HepG2 (cell line): Measurements from ENCODE around the gene PEMT. TPM values are rescaled to one million over a fixed set of nuclear protein-coding genes. Genes with fewer than 3 reads are reported as not detected.

Source experiments
- ARID3A ChIP-seq: IDR thresholded peaks from 2 replicates; pipeline ENCODE4 v1.6.1; 2012; ENCODE audit warnings: low read depth, low read length, improper control_type of control experiment
- ATF5 ChIP-seq: sonication (generic); formaldehyde crosslinking; IDR thresholded peaks from 2 replicates; pipeline ENCODE4 v1.4.0; 2020; ENCODE audit warnings: mild to moderate bottlenecking, low read depth, missing genetic modification reagents
- CAMTA2 ChIP-seq: sonication (generic); formaldehyde crosslinking; IDR thresholded peaks from 2 replicates; pipeline ENCODE4 v1.4.0; 2020; ENCODE audit warnings: mild to moderate bottlenecking, missing genetic modification reagents, borderline replicate concordance
- CBX1 ChIP-seq: IDR thresholded peaks from one replicate; pipeline ENCODE4 v1.6.1; 2016; ENCODE audit warnings: antibody characterized with exemption, low read depth
- E2F2 ChIP-seq: sonication (generic); formaldehyde crosslinking; IDR thresholded peaks from 2 replicates; pipeline ENCODE4 v1.4.0; 2020; ENCODE audit warnings: missing genetic modification reagents, borderline replicate concordance
- ETV6 ChIP-seq: sonication (generic); formaldehyde crosslinking; conservative IDR thresholded peaks from 2 replicates; pipeline ENCODE4 v1.4.0; 2020; ENCODE audit warnings: missing genetic modification reagents
- GZF1 ChIP-seq: sonication (generic); formaldehyde crosslinking; IDR thresholded peaks from 2 replicates; pipeline ENCODE4 v1.5.1; 2020; ENCODE audit warnings: mild to moderate bottlenecking, missing genetic modification reagents
- NFIB ChIP-seq: sonication (generic); formaldehyde crosslinking; IDR thresholded peaks from 2 replicates; pipeline ENCODE4 v1.9.0; 2021; ENCODE audit warnings: missing genetic modification reagents, mild to moderate bottlenecking, borderline replicate concordance
- PAXIP1 ChIP-seq: sonication (generic); formaldehyde crosslinking; conservative IDR thresholded peaks from 2 replicates; pipeline ENCODE4 v1.4.0; 2020; ENCODE audit warnings: mild to moderate bottlenecking, missing genetic modification reagents, moderate library complexity
- POLR2G ChIP-seq: fragments of 200-400 bp; formaldehyde crosslinking; IDR thresholded peaks from 2 replicates; pipeline ENCODE4 v1.6.1; 2018; ENCODE audit warnings: mild to moderate bottlenecking, low read depth, low read length, moderate library complexity
- ZBTB2 ChIP-seq: sonication (generic); formaldehyde crosslinking; IDR thresholded peaks from 2 replicates; pipeline ENCODE4 v1.8.0; 2022; ENCODE audit warnings: low read depth, missing genetic modification reagents
- ZBTB8A ChIP-seq: sonication (generic); formaldehyde crosslinking; IDR thresholded peaks from 2 replicates; pipeline ENCODE4 v1.4.0; 2020; ENCODE audit warnings: mild to moderate bottlenecking, low read depth, missing genetic modification reagents, borderline replicate concordance
- ZEB1 ChIP-seq: IDR thresholded peaks from 2 replicates; pipeline ENCODE4 v1.6.1; 2012; ENCODE audit warnings: mild to moderate bottlenecking, low read depth, inconsistent platforms; ENCODE audit not compliant: insufficient replicate concordance
- ZFP37 ChIP-seq: sonication (generic); formaldehyde crosslinking; IDR thresholded peaks from 2 replicates; pipeline ENCODE4 v1.4.0; 2020; ENCODE audit warnings: missing genetic modification reagents, borderline replicate concordance
- ZNF264 ChIP-seq: sonication (generic); formaldehyde crosslinking; IDR thresholded peaks from 2 replicates; pipeline ENCODE4 v1.4.0; 2020; ENCODE audit warnings: missing genetic modification reagents
- ZNF550 ChIP-seq: sonication (generic); formaldehyde crosslinking; IDR thresholded peaks from 2 replicates; pipeline ENCODE4 v1.4.0; 2020; ENCODE audit warnings: mild to moderate bottlenecking, missing genetic modification reagents, borderline replicate concordance
- ZNF570 ChIP-seq: sonication (generic); formaldehyde crosslinking; IDR thresholded peaks from 2 replicates; pipeline ENCODE4 v1.4.0; 2020; ENCODE audit warnings: mild to moderate bottlenecking, missing genetic modification reagents, borderline replicate concordance
- ZNF615 ChIP-seq: sonication (generic); formaldehyde crosslinking; IDR thresholded peaks from 2 replicates; pipeline ENCODE4 v1.5.0; 2020; ENCODE audit warnings: mild to moderate bottlenecking, missing genetic modification reagents, borderline replicate concordance
- ZNF788 ChIP-seq: sonication (generic); formaldehyde crosslinking; IDR thresholded peaks from 2 replicates; pipeline ENCODE4 v1.5.0; 2020; ENCODE audit warnings: mild to moderate bottlenecking, missing genetic modification reagents, borderline replicate concordance
- ZSCAN29 ChIP-seq: sonication (generic); formaldehyde crosslinking; conservative IDR thresholded peaks from 2 replicates; pipeline ENCODE4 v1.4.0; 2020; ENCODE audit warnings: mild to moderate bottlenecking, missing genetic modification reagents
- polyA plus RNA-seq, 8 experiments: library from polyadenylated mRNA; depleted of rRNA in 3 of 8; stranded (reverse) in 7 of 8; unstranded in 1 of 8; fragments of >200 nt; fragmentation: Illumina TruSeq in 4 of 8; extraction: Trizol in 4 of 8; gene quantifications; 2 replicates each; pipeline versions ENCODE4 v1.2.1 to v1.2.3, GENCODE V29; 2011 to 2016; ENCODE audit warnings: low read depth in 4 of 8, missing spikeins in 1 of 8, mixed read lengths in 1 of 8; ENCODE audit not compliant: insufficient read depth in 1 of 8
- total RNA-seq, 5 experiments: library from RNA; depleted of rRNA; stranded (reverse); fragments of >200 nt; fragmentation: Illumina TruSeq; extraction: Trizol; gene quantifications; 2 replicates each; pipeline ENCODE4 v1.2.3, GENCODE V29; 2016; ENCODE audit warnings: low read depth in 1 of 5

Gene PEMT
- total and polyA plus RNA-seq, 2 of the 13 experiments (the other 11 are each of a cell fraction or from before 2014, with no cell fraction given) = 31.7 to 43.6 TPM

- TF ChIP-seq ZSCAN29 = 0 out of 2 replicates have a peak, but pooled peaks have one; percentile 47
- no peak for TF ChIP-seq ZNF550 (CRISPR knock-in tag)
- no peak for TF ChIP-seq NFIB (CRISPR knock-in tag)
- TF ChIP-seq CAMTA2 (CRISPR knock-in tag) = no peak
- no peak for TF ChIP-seq ETV6 (CRISPR knock-in tag)
- no peak for TF ChIP-seq ZBTB2 (CRISPR knock-in tag)
- no peak for TF ChIP-seq ZNF788 (CRISPR knock-in tag)
- TF ChIP-seq ZFP37 (CRISPR knock-in tag) = 0 out of 2 replicates have a peak, but pooled peaks have one; percentile 22
- no peak for TF ChIP-seq ARID3A
- TF ChIP-seq ZNF264 (CRISPR knock-in tag) = no peak
- peak; percentile 60; the same call in 1 of the 2 replicates for TF ChIP-seq POLR2G
- TF ChIP-seq ATF5 (CRISPR knock-in tag) = no peak
- 0 out of 2 replicates have a peak, but pooled peaks have one; percentile 27 for TF ChIP-seq E2F2 (CRISPR knock-in tag)
- no peak for TF ChIP-seq CBX1
- TF ChIP-seq ZEB1 = no peak
- TF ChIP-seq GZF1 = no peak
- no peak for TF ChIP-seq ZBTB8A (CRISPR knock-in tag)
- no peak for TF ChIP-seq ZNF570 (CRISPR knock-in tag)
- peak; percentile 66; the same call in 1 of the 2 replicates for TF ChIP-seq ZNF615 (CRISPR knock-in tag)
- peak; percentile 98 for TF ChIP-seq PAXIP1 (CRISPR knock-in tag)
Measured at GRCh38 chr17:17580662-17581470, 10.6 kb downstream of the PEMT start (continued).
